Esophagus muscularis mucosa (tissue), 4 donors: ENCODE data around the gene DLGAP4.

Experiments
- EP300 ChIP-seq: sonication (generic); formaldehyde crosslinking; IDR thresholded peaks from one replicate; pipeline ENCODE4 v1.6.1; 2017; ENCODE audit warnings: antibody characterized with exemption
- POLR2A ChIP-seq: fragments of 450-650 bp; IDR thresholded peaks from one replicate; pipeline ENCODE4 v1.6.1; 2017; ENCODE audit warnings: antibody characterized with exemption, moderate library complexity, mild to moderate bottlenecking, low read depth
- POLR2AphosphoS5 ChIP-seq, 2 donors: sonication (generic); formaldehyde crosslinking; IDR thresholded peaks; one replicate each; pipeline ENCODE4 v1.6.1; 2017; ENCODE audit warnings: antibody characterized with exemption in 2 of 2
- TF ChIP-seq, protein P1 (sequence below), 3 experiments: fragments of 200-600 bp in 2 of 3; fragments of 450-650 bp in 1 of 3; sonication (generic) in 2 of 3; IDR thresholded peaks; one replicate each; pipeline ENCODE4 v1.5.1; 2017 to 2019; ENCODE audit warnings: antibody characterized with exemption in 3 of 3, mild to moderate bottlenecking in 2 of 3, moderate library complexity in 1 of 3

DNA sequence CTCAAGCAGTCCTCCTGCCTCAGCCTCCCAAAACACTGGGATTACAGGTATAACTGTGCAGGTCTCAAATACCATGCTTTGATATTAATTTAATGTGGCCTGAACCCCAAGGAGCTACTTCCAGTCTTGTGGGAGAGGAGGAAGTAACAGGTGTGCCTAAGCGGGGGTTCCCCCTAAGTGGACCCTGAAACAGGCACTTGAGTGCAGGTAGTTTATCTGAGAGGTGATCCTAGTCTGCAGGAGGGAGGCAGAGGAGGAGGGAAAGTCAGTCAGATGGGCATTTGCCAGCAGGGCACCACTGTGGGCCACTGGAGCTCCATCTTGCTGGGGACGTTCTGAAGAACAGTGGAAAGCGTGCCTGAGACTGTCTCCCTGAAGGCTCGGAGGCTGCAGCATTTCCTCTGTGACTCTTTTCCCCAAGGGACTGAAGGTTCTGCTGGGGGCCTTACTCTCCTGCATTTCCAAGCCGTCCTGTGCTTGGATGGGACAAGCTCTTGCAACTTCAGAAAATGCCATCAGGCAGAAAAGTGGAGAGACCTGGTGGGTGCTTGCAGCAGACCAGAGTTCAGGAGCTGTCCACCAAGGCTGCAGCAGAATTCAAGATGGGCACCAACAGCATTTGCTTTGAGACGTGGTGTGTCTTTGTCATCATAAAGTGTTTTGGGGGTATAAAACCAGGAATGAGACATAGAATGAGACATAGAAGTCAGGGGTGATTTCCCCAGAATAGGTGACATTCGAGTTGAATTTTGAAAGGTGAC lies 4.6 kb upstream of the DLGAP4 start:
- TF ChIP-seq POLR2A, result no peak
- TF ChIP-seq, protein P1, sequence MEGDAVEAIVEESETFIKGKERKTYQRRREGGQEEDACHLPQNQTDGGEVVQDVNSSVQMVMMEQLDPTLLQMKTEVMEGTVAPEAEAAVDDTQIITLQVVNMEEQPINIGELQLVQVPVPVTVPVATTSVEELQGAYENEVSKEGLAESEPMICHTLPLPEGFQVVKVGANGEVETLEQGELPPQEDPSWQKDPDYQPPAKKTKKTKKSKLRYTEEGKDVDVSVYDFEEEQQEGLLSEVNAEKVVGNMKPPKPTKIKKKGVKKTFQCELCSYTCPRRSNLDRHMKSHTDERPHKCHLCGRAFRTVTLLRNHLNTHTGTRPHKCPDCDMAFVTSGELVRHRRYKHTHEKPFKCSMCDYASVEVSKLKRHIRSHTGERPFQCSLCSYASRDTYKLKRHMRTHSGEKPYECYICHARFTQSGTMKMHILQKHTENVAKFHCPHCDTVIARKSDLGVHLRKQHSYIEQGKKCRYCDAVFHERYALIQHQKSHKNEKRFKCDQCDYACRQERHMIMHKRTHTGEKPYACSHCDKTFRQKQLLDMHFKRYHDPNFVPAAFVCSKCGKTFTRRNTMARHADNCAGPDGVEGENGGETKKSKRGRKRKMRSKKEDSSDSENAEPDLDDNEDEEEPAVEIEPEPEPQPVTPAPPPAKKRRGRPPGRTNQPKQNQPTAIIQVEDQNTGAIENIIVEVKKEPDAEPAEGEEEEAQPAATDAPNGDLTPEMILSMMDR (IDR thresholded peaks at IDR 0.05), result no peak
- TF ChIP-seq POLR2AphosphoS5 (IDR thresholded peaks at IDR 0.05), result no peak
- TF ChIP-seq EP300, result no peak
